Activated CD4-positive, alpha-beta T cell treated with anti-CD3 and anti-CD28 coated beads, Interleukin-2, amount 10 ng/mL, durations not matched to agents 7 days and 5 days (primary cell): Measurements from ENCODE around the gene ADAM15. TPM values are rescaled to one million over a fixed set of nuclear protein-coding genes. Genes with fewer than 3 reads are reported as not detected.

Experiments
- CTCF ChIA-PET: fragments of 350-600 bp; sonication (Branson Sonifier 250); formaldehyde crosslinking; loops from one replicate; lab custom pipeline; 2021; ENCODE audit warnings: antibody characterized with exemption; lab: Charles Lee
- POLR2A ChIA-PET: fragments of 350-600 bp; sonication (Branson Sonifier 250); formaldehyde crosslinking; loops from one replicate; lab custom pipeline; 2021; ENCODE audit warnings: antibody characterized with exemption; lab: Charles Lee
- DNase-seq: peaks from one replicate; pipeline ENCODE4 v3.0.0-alpha.2; 2020
- H3K27ac Mint-ChIP-seq: one replicate; pipeline ENCODE4 v1.8.0; 2021; ENCODE audit warnings: mild to moderate bottlenecking, moderate library complexity, mixed read lengths
- H3K27me3 Mint-ChIP-seq: one replicate; pipeline ENCODE4 v1.8.0; 2021; ENCODE audit warnings: mixed read lengths
- H3K36me3 Mint-ChIP-seq: one replicate; pipeline ENCODE4 v1.8.0; 2021; ENCODE audit warnings: low read depth, mixed read lengths
- H3K4me1 Mint-ChIP-seq: one replicate; pipeline ENCODE4 v1.8.0; 2021; ENCODE audit warnings: mixed read lengths
- H3K4me3 Mint-ChIP-seq: one replicate; pipeline ENCODE4 v1.8.0; 2021; ENCODE audit warnings: mild to moderate bottlenecking, moderate library complexity, mixed read lengths
- H3K9me3 Mint-ChIP-seq: one replicate; pipeline ENCODE4 v1.8.0; 2021; ENCODE audit warnings: mixed read lengths
- total RNA-seq, 2 experiments: library from RNA; stranded (reverse); gene quantifications; one replicate each; pipeline ENCODE4 v1.2.3, GENCODE V29; 2021

ADAM15 gene
- total RNA-seq, 2 experiments from 2014 or later, result 40.2 to 45.0 TPM

GRCh38 chr1:155049651-155050559, 1.2 kb upstream of the ADAM15 start:
- Mint-ChIP-seq H3K4me1 (peaks cover 34% of the 10 kb centered on the region), H3K36me3 (no peaks in the 10 kb centered on the region), H3K9me3 (no peaks in the 10 kb centered on the region), H3K27ac (peak overlapping the region; percentile 64), H3K4me3 (peak overlapping the region; percentile 82), H3K27me3 (no peaks in the 10 kb centered on the region)
- ChIA-PET POLR2A (no interaction called here), CTCF (interaction anchor here (0.7 to 3.9 kb wide), 11 partner anchors 8 to 66 kb away, joined by 3 to 48 read pairs (median 4); partner anchors contain the start of gene FLAD1)
- DNase-seq, result no peak

GRCh38 chr1:155051342-155051776, 243 bp downstream of the ADAM15 start:
- Mint-ChIP-seq H3K4me3 (peak overlapping the region; percentile 79), H3K4me1 (peaks cover 30% of the 10 kb centered on the region), H3K36me3 (no peaks in the 10 kb centered on the region), H3K27me3 (no peaks in the 10 kb centered on the region), H3K27ac (no peak overlapping the region), H3K9me3 (no peaks in the 10 kb centered on the region)
- no peak for DNase-seq
- CTCF ChIA-PET, result interaction anchor here (0.6 to 3.9 kb wide), 24 partner anchors 10 to 484 kb away, joined by 3 to 48 read pairs (median 4); partner anchors contain the start of genes CHRNB2 and KCNN3
- POLR2A ChIA-PET, result interaction anchor here (0.6 kb wide), 2 partner anchors 34 to 50 kb away, joined by 3 to 5 read pairs; no protein-coding TSS in a partner anchor

GRCh38 chr1:155051777-155052398, 772 bp downstream of the ADAM15 start:
- peak overlapping the region; percentile 68 for H3K27ac Mint-ChIP-seq
- no peaks in the 10 kb centered on the region for H3K36me3 Mint-ChIP-seq
- POLR2A ChIA-PET, result interaction anchor here (0.6 kb wide), 1 partner anchor 81 kb away, joined by 3 read pairs; the partner anchor contains the start of gene SHC1
- H3K4me3 Mint-ChIP-seq, result peak overlapping the region; percentile 79
- H3K27me3 Mint-ChIP-seq, result no peaks in the 10 kb centered on the region
- DNase-seq, result peak; percentile 51
- CTCF ChIA-PET, result interaction anchor here (0.7 to 3.9 kb wide), 18 partner anchors 9 to 433 kb away, joined by 3 to 48 read pairs (median 4); partner anchors contain the start of genes EFNA3 and KRTCAP2
- peaks cover 30% of the 10 kb centered on the region for H3K4me1 Mint-ChIP-seq
- no peaks in the 10 kb centered on the region for H3K9me3 Mint-ChIP-seq

GRCh38 chr1:155052439-155053395, 1.6 kb downstream of the ADAM15 start:
- peak; percentile 37 for DNase-seq
- CTCF ChIA-PET, result interaction anchor here (0.6 to 3.9 kb wide), 18 partner anchors 9 to 237 kb away, joined by 3 to 48 read pairs (median 3); partner anchors contain the start of genes EFNA3 and KRTCAP2
- Mint-ChIP-seq H3K4me1 (peaks cover 30% of the 10 kb centered on the region), H3K36me3 (no peaks in the 10 kb centered on the region), H3K9me3 (no peaks in the 10 kb centered on the region), H3K27me3 (no peaks in the 10 kb centered on the region), H3K4me3 (peak overlapping the region; percentile 79), H3K27ac (peak overlapping the region; percentile 68)
- POLR2A ChIA-PET, result interaction anchor here (0.6 kb wide), 1 partner anchor 82 kb away, joined by 3 read pairs; the partner anchor contains the start of gene SHC1

- Mint-ChIP-seq H3K4me3 (peak overlapping the region; percentile 49), H3K27ac (no peak overlapping the region), H3K9me3 (no peaks in the 10 kb centered on the region), H3K36me3 (peaks cover 2% of the 10 kb centered on the region), H3K4me1 (peaks cover 30% of the 10 kb centered on the region), H3K27me3 (no peaks in the 10 kb centered on the region)
- CTCF ChIA-PET, result interaction anchor here (0.7 to 3.9 kb wide), 10 partner anchors 8 to 119 kb away, joined by 3 to 48 read pairs (median 4); partner anchors contain the start of gene KRTCAP2
- POLR2A ChIA-PET, result no interaction called here
- DNase-seq, result no peak
These were observed 2.5 kb downstream of the ADAM15 start for GRCh38 chr1:155053531-155054105.

- no peak for DNase-seq
- POLR2A ChIA-PET, result interaction anchor here (0.6 kb wide), 1 partner anchor 28 kb away, joined by 3 read pairs; no protein-coding TSS in a partner anchor
- Mint-ChIP-seq H3K4me1 (peaks cover 21% of the 10 kb centered on the region), H3K36me3 (peaks cover 2% of the 10 kb centered on the region), H3K27me3 (no peaks in the 10 kb centered on the region), H3K27ac (no peak overlapping the region), H3K4me3 (no peak overlapping the region), H3K9me3 (no peaks in the 10 kb centered on the region)
- CTCF ChIA-PET, result interaction anchor here (1.0 to 1.9 kb wide), 4 partner anchors 24 to 116 kb away, joined by 3 to 9 read pairs (median 4); partner anchors contain the start of gene KRTCAP2
These were observed 6.0 kb downstream of the ADAM15 start for GRCh38 chr1:155057104-155057503.

- Mint-ChIP-seq H3K4me1 (peaks cover 20% of the 10 kb centered on the region), H3K27ac (no peak overlapping the region), H3K9me3 (no peaks in the 10 kb centered on the region), H3K4me3 (no peak overlapping the region), H3K27me3 (no peaks in the 10 kb centered on the region), H3K36me3 (peaks cover 2% of the 10 kb centered on the region)
- CTCF ChIA-PET, result interaction anchor here (1.0 to 1.9 kb wide), 3 partner anchors 25 to 115 kb away, joined by 3 to 9 read pairs (median 5); partner anchors contain the start of gene KRTCAP2
- no peak for DNase-seq
- POLR2A ChIA-PET, result no interaction called here
These were observed 6.7 kb downstream of the ADAM15 start for GRCh38 chr1:155057788-155058211.

GRCh38 chr1:155060736-155061135, 9.6 kb downstream of the ADAM15 start:
- Mint-ChIP-seq H3K9me3 (no peaks in the 10 kb centered on the region), H3K4me1 (peaks cover 31% of the 10 kb centered on the region), H3K4me3 (no peak overlapping the region), H3K27me3 (no peaks in the 10 kb centered on the region), H3K36me3 (peaks cover 2% of the 10 kb centered on the region), H3K27ac (no peak overlapping the region)
- CTCF ChIA-PET, result interaction anchor here (0.8 to 5.1 kb wide), 12 partner anchors 9 to 115 kb away, joined by 3 to 48 read pairs (median 5); partner anchors contain the start of genes ADAM15 and EFNA3
- no peak for DNase-seq
- POLR2A ChIA-PET, result no interaction called here

- Mint-ChIP-seq H3K27ac (no peak overlapping the region), H3K36me3 (peaks cover 5% of the 10 kb centered on the region), H3K27me3 (no peaks in the 10 kb centered on the region), H3K4me1 (peaks cover 36% of the 10 kb centered on the region), H3K4me3 (no peak overlapping the region), H3K9me3 (no peaks in the 10 kb centered on the region)
- POLR2A ChIA-PET, result no interaction called here
- DNase-seq, result peak; percentile 95
- CTCF ChIA-PET, result interaction anchor here (0.6 to 5.1 kb wide), 30 partner anchors 9 to 919 kb away, joined by 3 to 48 read pairs (median 4); partner anchors contain the start of genes ADAM15, DCST1, DCST2 and EFNA3
These were observed 10.4 kb downstream of the ADAM15 start for GRCh38 chr1:155061381-155062150.

GRCh38 chr1:155062151-155062686, 11.1 kb downstream of the ADAM15 start:
- CTCF ChIA-PET, result interaction anchor here (0.6 to 5.1 kb wide), 31 partner anchors 8 to 918 kb away, joined by 3 to 48 read pairs (median 4); partner anchors contain the start of genes ADAM15, DCST1, DCST2 and EFNA3
- no peak for DNase-seq
- H3K9me3 Mint-ChIP-seq, result no peaks in the 10 kb centered on the region
- peaks cover 5% of the 10 kb centered on the region for H3K36me3 Mint-ChIP-seq
- H3K4me1 Mint-ChIP-seq, result peaks cover 36% of the 10 kb centered on the region
- H3K27me3 Mint-ChIP-seq, result no peaks in the 10 kb centered on the region
- H3K27ac Mint-ChIP-seq, result no peak overlapping the region
- POLR2A ChIA-PET, result no interaction called here
- H3K4me3 Mint-ChIP-seq, result peak overlapping the region; percentile 91
